Measurements from ENCODE around the gene SLC15A1. TPM values are rescaled to one million over a fixed set of nuclear protein-coding genes. Genes with fewer than 3 reads are reported as not detected.

SLC15A1 gene
- total RNA-seq, 4 donors from 2014 or later, result not detected

- no peaks in the 10 kb centered on the region for H3K9me3 ChIP-seq
- peaks cover 0 to 87% (median 0%) of the 10 kb centered on the region in 3 donors for H3K36me3 ChIP-seq
- no peak for DNase-seq (ENCODE audit: low spot score in 2 of 2)
These were observed 45.0 kb upstream of the SLC15A1 start for GRCh38 chr13:98797456-98797855.

GRCh38 chr13:98796798-98797197 is 44.3 kb upstream of the SLC15A1 start:
- Histone ChIP-seq H3K4me1 (peaks cover 0 to 7% (median 0%) of the 10 kb centered on the region in 4 donors), H3K36me3 (peaks cover 0 to 87% (median 0%) of the 10 kb centered on the region in 3 donors), H3K9me3 (no peaks in the 10 kb centered on the region), H3K4me3 (no peak overlapping the region), H3K27ac (no peak overlapping the region), H3K27me3 (no peaks in the 10 kb centered on the region)
- WGBS, 2 donors, result 90% methylated on average over 10 of the region's 10 CpGs
- TF ChIP-seq POLR2A (IDR thresholded peaks at IDR 0.05) (no peak), EP300 (IDR thresholded peaks at IDR 0.05) (no peak)
- TF ChIP-seq, protein P1, sequence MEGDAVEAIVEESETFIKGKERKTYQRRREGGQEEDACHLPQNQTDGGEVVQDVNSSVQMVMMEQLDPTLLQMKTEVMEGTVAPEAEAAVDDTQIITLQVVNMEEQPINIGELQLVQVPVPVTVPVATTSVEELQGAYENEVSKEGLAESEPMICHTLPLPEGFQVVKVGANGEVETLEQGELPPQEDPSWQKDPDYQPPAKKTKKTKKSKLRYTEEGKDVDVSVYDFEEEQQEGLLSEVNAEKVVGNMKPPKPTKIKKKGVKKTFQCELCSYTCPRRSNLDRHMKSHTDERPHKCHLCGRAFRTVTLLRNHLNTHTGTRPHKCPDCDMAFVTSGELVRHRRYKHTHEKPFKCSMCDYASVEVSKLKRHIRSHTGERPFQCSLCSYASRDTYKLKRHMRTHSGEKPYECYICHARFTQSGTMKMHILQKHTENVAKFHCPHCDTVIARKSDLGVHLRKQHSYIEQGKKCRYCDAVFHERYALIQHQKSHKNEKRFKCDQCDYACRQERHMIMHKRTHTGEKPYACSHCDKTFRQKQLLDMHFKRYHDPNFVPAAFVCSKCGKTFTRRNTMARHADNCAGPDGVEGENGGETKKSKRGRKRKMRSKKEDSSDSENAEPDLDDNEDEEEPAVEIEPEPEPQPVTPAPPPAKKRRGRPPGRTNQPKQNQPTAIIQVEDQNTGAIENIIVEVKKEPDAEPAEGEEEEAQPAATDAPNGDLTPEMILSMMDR (IDR thresholded peaks at IDR 0.05), result no peak
- DNase-seq (ENCODE audit: low spot score in 2 of 2), result no peak

More at GRCh38 chr13:98797456-98797855, 45.0 kb upstream of the SLC15A1 start:
- Histone ChIP-seq H3K27me3 (no peaks in the 10 kb centered on the region), H3K27ac (no peak overlapping the region), H3K4me3 (no peak overlapping the region), H3K4me1 (peaks cover 0 to 10% (median 0%) of the 10 kb centered on the region in 4 donors)
- TF ChIP-seq POLR2A (IDR thresholded peaks at IDR 0.05) (no peak), EP300 (IDR thresholded peaks at IDR 0.05) (no peak)
- TF ChIP-seq, protein P1 (IDR thresholded peaks at IDR 0.05), result no peak
- whole genome bisulfite sequencing, 2 donors, result 80% methylated on average over 6 of the region's 6 CpGs

DNA sequence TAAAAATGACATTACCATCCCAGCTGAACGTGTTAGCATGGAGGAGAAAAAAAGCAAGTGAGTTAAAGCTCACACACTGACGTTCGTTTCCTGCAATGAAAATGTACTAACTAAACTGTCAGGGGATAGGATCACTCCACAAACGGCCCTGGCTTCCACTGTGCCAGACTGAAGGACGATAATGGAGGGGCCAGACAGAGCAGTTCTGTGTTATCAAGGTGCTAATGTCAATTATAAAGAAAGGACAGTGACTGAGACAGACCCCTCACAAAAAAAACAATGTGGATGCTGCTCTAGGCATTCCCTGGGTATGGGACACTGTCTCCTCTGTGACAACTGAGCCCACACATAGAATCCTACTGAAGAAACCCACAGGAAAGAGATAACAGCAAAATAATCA is 43.7 kb upstream of the SLC15A1 start:
- WGBS, 2 donors, result 66 to 83% methylated on average over 5 of the region's 5 CpGs
- Histone ChIP-seq H3K4me1 (peaks cover 0 to 4% (median 0%) of the 10 kb centered on the region in 4 donors), H3K27me3 (no peaks in the 10 kb centered on the region), H3K27ac (no peak overlapping the region), H3K9me3 (no peaks in the 10 kb centered on the region), H3K36me3 (peaks cover 0 to 88% (median 0%) of the 10 kb centered on the region in 3 donors), H3K4me3 (no peak overlapping the region)
- TF ChIP-seq, protein P1 (IDR thresholded peaks at IDR 0.05), result no peak
- no peak for TF ChIP-seq POLR2A (IDR thresholded peaks at IDR 0.05)
- no peak for TF ChIP-seq EP300 (IDR thresholded peaks at IDR 0.05)
- DNase-seq (ENCODE audit: low spot score in 2 of 2), result no peak

GRCh38 chr13:98795220-98795619 is 42.7 kb upstream of the SLC15A1 start:
- DNase-seq (ENCODE audit: low spot score in 2 of 2), result no peak

GRCh38 chr13:98794498-98794897 is 42.0 kb upstream of the SLC15A1 start:
- TF ChIP-seq, protein P1 (IDR thresholded peaks at IDR 0.05), result no peak
- 92 to 94% methylated on average over 12 of the region's 12 CpGs for WGBS, 2 donors
- Histone ChIP-seq H3K27me3 (no peaks in the 10 kb centered on the region), H3K27ac (no peak overlapping the region), H3K4me3 (no peak overlapping the region), H3K9me3 (no peaks in the 10 kb centered on the region), H3K4me1 (peaks cover 0 to 4% (median 0%) of the 10 kb centered on the region in 4 donors), H3K36me3 (peaks cover 0 to 80% (median 0%) of the 10 kb centered on the region in 3 donors)
- DNase-seq (ENCODE audit: low spot score in 2 of 2), result no peak

More at GRCh38 chr13:98795220-98795619, 42.7 kb upstream of the SLC15A1 start:
- 95 to 98% methylated on average over 6 of the region's 6 CpGs for WGBS, 2 donors
- Histone ChIP-seq H3K4me1 (peaks cover 0 to 4% (median 0%) of the 10 kb centered on the region in 4 donors), H3K27me3 (no peaks in the 10 kb centered on the region), H3K27ac (no peak overlapping the region), H3K36me3 (peaks cover 0 to 86% (median 0%) of the 10 kb centered on the region in 3 donors), H3K9me3 (no peaks in the 10 kb centered on the region), H3K4me3 (no peak overlapping the region)
- TF ChIP-seq EP300 (IDR thresholded peaks at IDR 0.05) (no peak), POLR2A (IDR thresholded peaks at IDR 0.05) (no peak)
- TF ChIP-seq, protein P1 (IDR thresholded peaks at IDR 0.05), result no peak
